Kidney tubule cell (primary cell): Measurements from ENCODE around the gene GALNS.
"Not testable (repeated sequence)": the region's sequence is repeated elsewhere in the genome, so short reads cannot be mapped to it uniquely, and the experiment has no call there.

Experiments used
- DNase-seq: peaks from one replicate; pipeline ENCODE4 v3.0.0-alpha.2; 2018; ENCODE audit warnings: low spot score

The GALNS gene

GRCh38 chr16:88784074-88784855 lies 72.5 kb downstream of the GALNS start:
- DNase-seq: peak; percentile 83

GRCh38 chr16:88783391-88784073 lies 73.2 kb downstream of the GALNS start:
- peak; percentile 27 for DNase-seq

GRCh38 chr16:88782454-88783390 lies 74.0 kb downstream of the GALNS start:
- DNase-seq: peak; percentile 88

- DNase-seq: no peak
Measured at GRCh38 chr16:88781140-88782077, 75.3 kb downstream of the GALNS start.

GRCh38 chr16:88780142-88781062 lies 76.3 kb downstream of the GALNS start:
- DNase-seq: no peak

GRCh38 chr16:88779406-88780141 lies 77.2 kb downstream of the GALNS start:
- DNase-seq: no peak

GRCh38 chr16:88778541-88779065 lies 78.1 kb downstream of the GALNS start:
- no peak for DNase-seq

- no peak for DNase-seq
Measured at GRCh38 chr16:88778271-88778525, 78.5 kb downstream of the GALNS start.

GRCh38 chr16:88777471-88778270 lies 79.1 kb downstream of the GALNS start:
- no peak for DNase-seq

GRCh38 chr16:88775825-88776224 lies 80.9 kb downstream of the GALNS start:
- DNase-seq: no peak

- no peak for DNase-seq
Measured at GRCh38 chr16:88774544-88775393, 82.0 kb downstream of the GALNS start.

GRCh38 chr16:88773812-88774291 lies 82.9 kb downstream of the GALNS start:
- peak; percentile 82 for DNase-seq

GRCh38 chr16:88772871-88773811 lies 83.6 kb downstream of the GALNS start:
- peak; percentile 75 for DNase-seq

- not testable (repeated sequence) for DNase-seq
Measured at GRCh38 chr16:88771781-88772180, 85.0 kb downstream of the GALNS start.

- no peak for DNase-seq
Measured at GRCh38 chr16:88771294-88771772, 85.4 kb downstream of the GALNS start.
